GM23248 (cell line): ENCODE results near the gene PAM. TPM values are rescaled to one million over a fixed set of nuclear protein-coding genes. Genes with fewer than 3 reads are reported as not detected.

Experiments used
- DNase-seq: peaks from one replicate; pipeline ENCODE4 v3.0.0-alpha.2; 2015
- H2AFZ ChIP-seq: fragments of 200-600 bp; sonication (generic); 2 replicates; pipeline ENCODE4 v1.6.1; 2016; ENCODE audit warnings: antibody characterized with exemption
- H3F3A ChIP-seq: fragments of 200-600 bp; sonication (generic); 2 replicates; pipeline ENCODE4 v1.6.1; 2016; ENCODE audit warnings: mild to moderate bottlenecking, antibody characterized with exemption, mixed run types; ENCODE audit not compliant: insufficient read depth
- H3K27ac ChIP-seq: fragments of 200-600 bp; sonication (generic); 2 replicates; pipeline ENCODE4 v1.5.1; 2016; ENCODE audit warnings: mild to moderate bottlenecking
- H3K27me3 ChIP-seq: fragments of 200-600 bp; sonication (generic); replicated peaks from 2 replicates; pipeline ENCODE4 v1.6.1; 2016; ENCODE audit warnings: mild to moderate bottlenecking; ENCODE audit not compliant: insufficient read depth
- H3K36me3 ChIP-seq: fragments of 200-600 bp; sonication (generic); 2 replicates; pipeline ENCODE4 v1.6.1; 2016; ENCODE audit warnings: low read depth, mild to moderate bottlenecking
- H3K4me1 ChIP-seq: fragments of 200-600 bp; sonication (generic); 2 replicates; pipeline ENCODE4 v1.6.1; 2016; ENCODE audit warnings: mild to moderate bottlenecking; ENCODE audit not compliant: insufficient read depth
- H3K4me2 ChIP-seq: fragments of 200-600 bp; sonication (generic); one replicate; pipeline ENCODE4 v1.6.1; 2016; ENCODE audit warnings: mild to moderate bottlenecking; ENCODE audit not compliant: unreplicated experiment
- H3K4me3 ChIP-seq: fragments of 200-600 bp; sonication (generic); 2 replicates; pipeline ENCODE4 v1.5.1; 2016; ENCODE audit warnings: mild to moderate bottlenecking
- H3K79me2 ChIP-seq: fragments of 200-600 bp; sonication (generic); 2 replicates; pipeline ENCODE4 v1.6.1; 2016; ENCODE audit warnings: mild to moderate bottlenecking; ENCODE audit not compliant: insufficient read depth
- H3K9ac ChIP-seq: fragments of 200-600 bp; sonication (generic); 2 replicates; pipeline ENCODE4 v1.6.1; 2016; ENCODE audit warnings: mild to moderate bottlenecking
- H3K9me2 ChIP-seq: fragments of 200-600 bp; sonication (generic); 2 replicates; pipeline ENCODE4 v1.6.1; 2016; ENCODE audit warnings: mixed run types, mild to moderate bottlenecking, moderate library complexity; ENCODE audit not compliant: insufficient read depth
- H3K9me3 ChIP-seq: fragments of 200-600 bp; sonication (generic); one replicate; pipeline ENCODE4 v1.6.1; 2017; ENCODE audit warnings: low read depth
- H4K20me1 ChIP-seq: fragments of 200-600 bp; sonication (generic); 2 replicates; pipeline ENCODE4 v1.6.0; 2016; ENCODE audit not compliant: insufficient read depth
- EZH2 ChIP-seq: fragments of 200-600 bp; sonication (generic); IDR thresholded peaks from 2 replicates; pipeline ENCODE4 v1.6.1; 2018; ENCODE audit warnings: antibody characterized with exemption, mild to moderate bottlenecking; ENCODE audit not compliant: insufficient read depth, poor library complexity, severe bottlenecking
- EZH2phosphoT487 ChIP-seq: fragments of 200-600 bp; sonication (generic); IDR thresholded peaks from 2 replicates; pipeline ENCODE4 v1.6.1; 2018; ENCODE audit warnings: antibody characterized with exemption, moderate library complexity, mild to moderate bottlenecking, low read depth; ENCODE audit not compliant: insufficient read depth
- WGBS, 2 experiments: methylation state at CpG; one replicate each; pipeline ENCODE4 v1.1.6; 2015 to 2017; ENCODE audit warnings: low lambda C conversion rate in 2 of 2, low coverage in 1 of 2; ENCODE audit errors: missing lambda C conversion rate in 2 of 2; 5-methylcytosine and 5-hydroxymethylcytosine counted together
- in situ Hi-C: fragments of 300-500 bp; cut with MboI; formaldehyde crosslinking; loops from 2 replicates; pipeline ENCODE4 v1.15.0; 2020
- polyA plus RNA-seq: library from polyadenylated mRNA; unstranded; fragments of >200 nt; fragmentation: Nextera tagmentation; extraction: Ambion mirVana; gene quantifications from 2 replicates; pipeline ENCODE4 v1.2.1, GENCODE V29; 2016
- total RNA-seq: library from RNA; depleted of rRNA; stranded (reverse); fragments of >200 nt; shearing (Covaris generic); gene quantifications from 2 replicates; pipeline ENCODE4 v1.2.3, GENCODE V29; 2014

The PAM gene
- total and polyA plus RNA-seq, 2 experiments from 2014 or later: 429 to 499 TPM

GRCh38 chr5:102933721-102934459 is 178.8 kb downstream of the PAM start:
- Histone ChIP-seq H2AFZ (no peak overlapping the region), H3K79me2 (no peaks in the 10 kb centered on the region), H3K27ac (no peak overlapping the region), H3K4me3 (no peak overlapping the region), H3K9ac (no peak overlapping the region), H3K27me3 (no peaks in the 10 kb centered on the region), H3K9me3 (no peaks in the 10 kb centered on the region), H3K9me2 (no peaks in the 10 kb centered on the region), H3F3A (no peaks in the 10 kb centered on the region), H3K4me1 (no peaks in the 10 kb centered on the region), H3K4me2 (no peak overlapping the region), H4K20me1 (no peaks in the 10 kb centered on the region), H3K36me3 (peaks cover 18% of the 10 kb centered on the region)
- WGBS, 2 experiments: 97 to 99% methylated on average over 6 of the region's 6 CpGs
- DNase-seq: no peak
- no peak for TF ChIP-seq EZH2
- no peak for TF ChIP-seq EZH2phosphoT487
- in situ Hi-C loops: no loop called here

GRCh38 chr5:102937894-102938293 is 182.8 kb downstream of the PAM start:
- in situ Hi-C loops: no loop called here
- Histone ChIP-seq H3K27ac (no peak overlapping the region), H3K79me2 (no peaks in the 10 kb centered on the region), H3K4me3 (no peak overlapping the region), H3K4me2 (no peak overlapping the region), H2AFZ (no peak overlapping the region), H3F3A (no peaks in the 10 kb centered on the region), H3K9ac (no peak overlapping the region), H3K9me2 (no peaks in the 10 kb centered on the region), H3K27me3 (no peaks in the 10 kb centered on the region), H4K20me1 (no peaks in the 10 kb centered on the region), H3K9me3 (no peaks in the 10 kb centered on the region), H3K36me3 (peaks cover 6% of the 10 kb centered on the region), H3K4me1 (no peaks in the 10 kb centered on the region)
- 99 to 100% methylated on average over 2 of the region's 2 CpGs for WGBS, 2 experiments
- DNase-seq: peak; percentile 22
- TF ChIP-seq EZH2phosphoT487 (no peak), EZH2 (no peak)

DNA sequence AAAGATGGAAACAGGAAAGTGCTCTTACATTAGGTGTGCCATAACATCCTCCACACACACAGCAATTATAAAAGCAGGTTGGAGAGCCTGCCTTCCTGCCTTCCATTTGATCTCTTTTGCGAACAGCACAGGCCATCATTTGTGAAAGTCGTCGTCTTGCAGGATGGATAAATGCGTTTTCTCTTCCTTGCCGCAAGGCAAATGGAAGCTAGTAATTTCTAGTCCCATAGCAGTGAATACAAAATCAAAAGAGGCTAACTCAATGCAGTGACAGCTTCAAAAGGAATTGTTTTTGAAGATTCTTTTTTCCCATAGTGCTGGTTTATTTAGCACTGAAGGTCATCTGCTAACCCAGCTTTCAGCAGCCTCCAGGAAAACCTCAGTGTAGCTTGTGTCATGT is 186.0 kb downstream of the PAM start:
- Histone ChIP-seq H3K27me3 (no peaks in the 10 kb centered on the region), H3K36me3 (peaks cover 5% of the 10 kb centered on the region), H3K9me2 (no peaks in the 10 kb centered on the region), H3K79me2 (no peaks in the 10 kb centered on the region), H3K4me3 (no peak overlapping the region), H3K9me3 (no peaks in the 10 kb centered on the region), H3K9ac (no peak overlapping the region), H4K20me1 (no peaks in the 10 kb centered on the region), H3K4me1 (no peaks in the 10 kb centered on the region), H3K4me2 (no peak overlapping the region), H3K27ac (no peak overlapping the region), H2AFZ (no peak overlapping the region), H3F3A (no peaks in the 10 kb centered on the region)
- in situ Hi-C loops: no loop called here
- TF ChIP-seq EZH2 (no peak), EZH2phosphoT487 (no peak)
- WGBS, 2 experiments: 92 to 96% methylated on average over 5 of the region's 5 CpGs
- no peak for DNase-seq

- no peak overlapping the region for H3K9ac ChIP-seq
- H3K4me3 ChIP-seq: no peak overlapping the region
- peaks cover 22% of the 10 kb centered on the region; the same call in 1 of the 2 replicates for H3K36me3 ChIP-seq
- no peaks in the 10 kb centered on the region for H3K79me2 ChIP-seq
- no peak overlapping the region for H3K4me2 ChIP-seq
- DNase-seq: no peak
- H3K4me1 ChIP-seq: no peaks in the 10 kb centered on the region
- no peak overlapping the region for H2AFZ ChIP-seq
- no peaks in the 10 kb centered on the region for H3K9me3 ChIP-seq
- no peaks in the 10 kb centered on the region for H4K20me1 ChIP-seq
- H3K27me3 ChIP-seq: no peaks in the 10 kb centered on the region
- TF ChIP-seq EZH2 (no peak), EZH2phosphoT487 (no peak)
- no peaks in the 10 kb centered on the region for H3K9me2 ChIP-seq
- H3F3A ChIP-seq: no peaks in the 10 kb centered on the region
- in situ Hi-C loops: no loop called here
- no peak overlapping the region for H3K27ac ChIP-seq
Measured at GRCh38 chr5:102946414-102946813, 191.3 kb downstream of the PAM start.
